BE2C (cell line): ENCODE results near the gene PRR5L.
A peak's percentile ranks its signal among the peaks of the same experiment; 100 is the strongest.

Experiments used
- DNase-seq: peaks from one replicate; pipeline ENCODE4 v3.0.0-alpha.2; 2020
- H3K27me3 ChIP-seq: fragments of 250-450 bp; sonication (Bioruptor Pico); 2 replicates; pipeline ENCODE4 v1.5.1; 2020; ENCODE audit warnings: mild to moderate bottlenecking
- H3K36me3 ChIP-seq: fragments of 250-450 bp; sonication (Bioruptor Pico); 2 replicates; pipeline ENCODE4 v1.5.1; 2020; ENCODE audit warnings: mild to moderate bottlenecking
- H3K4me1 ChIP-seq: fragments of 250-450 bp; sonication (Bioruptor Pico); 2 replicates; pipeline ENCODE4 v1.5.1; 2020
- H3K4me3 ChIP-seq: 2 replicates; pipeline ENCODE4 v1.5.1; 2011; ENCODE audit warnings: low read depth, low read length
- H3K9me3 ChIP-seq: fragments of 250-450 bp; sonication (Bioruptor Pico); 2 replicates; pipeline ENCODE4 v1.5.1; 2020
- TF ChIP-seq, protein P1 (sequence below): IDR thresholded peaks from 2 replicates; pipeline ENCODE4 v1.5.1; 2012; ENCODE audit warnings: mild to moderate bottlenecking, low read depth, low read length

The PRR5L gene

DNA sequence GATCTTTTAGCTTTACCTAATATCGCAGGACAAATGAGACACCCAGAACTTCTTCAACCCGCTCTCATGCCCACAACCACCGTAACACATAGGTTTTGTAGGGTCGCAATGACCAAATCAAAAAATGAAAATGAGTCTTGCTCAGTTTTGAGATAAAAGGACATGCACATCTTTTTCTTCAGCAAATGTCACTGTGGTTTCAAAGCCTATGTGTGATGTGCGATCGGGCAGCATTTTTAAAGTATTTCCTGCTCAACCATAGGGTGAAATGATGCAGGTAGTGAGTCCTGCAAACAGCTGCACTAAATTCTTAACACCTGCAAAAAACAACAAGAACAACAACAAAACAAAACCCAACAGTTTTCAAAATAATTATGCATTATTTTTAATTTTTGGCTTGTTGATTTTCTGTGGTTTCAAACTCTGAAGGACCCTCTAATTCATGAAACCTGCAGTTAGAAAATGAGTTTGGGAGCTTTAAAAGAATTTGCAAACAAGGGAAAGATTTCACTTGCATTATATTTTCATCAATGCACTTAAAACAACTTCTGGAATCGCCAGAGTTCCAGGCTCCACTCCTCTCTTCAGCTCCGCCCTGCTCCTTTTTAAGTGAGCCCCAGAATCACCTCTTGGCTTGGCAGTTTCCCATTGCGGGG, 79.4 kb downstream of the PRR5L start:
- Histone ChIP-seq H3K27me3 (peaks cover 17% of the 10 kb centered on the region), H3K9me3 (no peaks in the 10 kb centered on the region), H3K36me3 (no peaks in the 10 kb centered on the region), H3K4me1 (no peaks in the 10 kb centered on the region), H3K4me3 (no peak overlapping the region)
- TF ChIP-seq, protein P1, sequence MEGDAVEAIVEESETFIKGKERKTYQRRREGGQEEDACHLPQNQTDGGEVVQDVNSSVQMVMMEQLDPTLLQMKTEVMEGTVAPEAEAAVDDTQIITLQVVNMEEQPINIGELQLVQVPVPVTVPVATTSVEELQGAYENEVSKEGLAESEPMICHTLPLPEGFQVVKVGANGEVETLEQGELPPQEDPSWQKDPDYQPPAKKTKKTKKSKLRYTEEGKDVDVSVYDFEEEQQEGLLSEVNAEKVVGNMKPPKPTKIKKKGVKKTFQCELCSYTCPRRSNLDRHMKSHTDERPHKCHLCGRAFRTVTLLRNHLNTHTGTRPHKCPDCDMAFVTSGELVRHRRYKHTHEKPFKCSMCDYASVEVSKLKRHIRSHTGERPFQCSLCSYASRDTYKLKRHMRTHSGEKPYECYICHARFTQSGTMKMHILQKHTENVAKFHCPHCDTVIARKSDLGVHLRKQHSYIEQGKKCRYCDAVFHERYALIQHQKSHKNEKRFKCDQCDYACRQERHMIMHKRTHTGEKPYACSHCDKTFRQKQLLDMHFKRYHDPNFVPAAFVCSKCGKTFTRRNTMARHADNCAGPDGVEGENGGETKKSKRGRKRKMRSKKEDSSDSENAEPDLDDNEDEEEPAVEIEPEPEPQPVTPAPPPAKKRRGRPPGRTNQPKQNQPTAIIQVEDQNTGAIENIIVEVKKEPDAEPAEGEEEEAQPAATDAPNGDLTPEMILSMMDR = no peak
- no peak for DNase-seq

- no peaks in the 10 kb centered on the region for H3K9me3 ChIP-seq
- H3K4me1 ChIP-seq = no peaks in the 10 kb centered on the region
- TF ChIP-seq, protein P1 = no peak
- peaks cover 17% of the 10 kb centered on the region for H3K27me3 ChIP-seq
- no peak for DNase-seq
- H3K36me3 ChIP-seq = no peaks in the 10 kb centered on the region
- H3K4me3 ChIP-seq = peak overlapping the region; percentile 53
Measured at GRCh38 chr11:36376009-36376887, 80.2 kb downstream of the PRR5L start.

GRCh38 chr11:36376888-36377758, 81.0 kb downstream of the PRR5L start:
- TF ChIP-seq, protein P1 = peak; percentile 47
- no peaks in the 10 kb centered on the region for H3K4me1 ChIP-seq
- H3K4me3 ChIP-seq = peak overlapping the region; percentile 53
- H3K9me3 ChIP-seq = no peaks in the 10 kb centered on the region
- peaks cover 17% of the 10 kb centered on the region for H3K27me3 ChIP-seq
- DNase-seq = peak; percentile 33
- no peaks in the 10 kb centered on the region for H3K36me3 ChIP-seq

DNA sequence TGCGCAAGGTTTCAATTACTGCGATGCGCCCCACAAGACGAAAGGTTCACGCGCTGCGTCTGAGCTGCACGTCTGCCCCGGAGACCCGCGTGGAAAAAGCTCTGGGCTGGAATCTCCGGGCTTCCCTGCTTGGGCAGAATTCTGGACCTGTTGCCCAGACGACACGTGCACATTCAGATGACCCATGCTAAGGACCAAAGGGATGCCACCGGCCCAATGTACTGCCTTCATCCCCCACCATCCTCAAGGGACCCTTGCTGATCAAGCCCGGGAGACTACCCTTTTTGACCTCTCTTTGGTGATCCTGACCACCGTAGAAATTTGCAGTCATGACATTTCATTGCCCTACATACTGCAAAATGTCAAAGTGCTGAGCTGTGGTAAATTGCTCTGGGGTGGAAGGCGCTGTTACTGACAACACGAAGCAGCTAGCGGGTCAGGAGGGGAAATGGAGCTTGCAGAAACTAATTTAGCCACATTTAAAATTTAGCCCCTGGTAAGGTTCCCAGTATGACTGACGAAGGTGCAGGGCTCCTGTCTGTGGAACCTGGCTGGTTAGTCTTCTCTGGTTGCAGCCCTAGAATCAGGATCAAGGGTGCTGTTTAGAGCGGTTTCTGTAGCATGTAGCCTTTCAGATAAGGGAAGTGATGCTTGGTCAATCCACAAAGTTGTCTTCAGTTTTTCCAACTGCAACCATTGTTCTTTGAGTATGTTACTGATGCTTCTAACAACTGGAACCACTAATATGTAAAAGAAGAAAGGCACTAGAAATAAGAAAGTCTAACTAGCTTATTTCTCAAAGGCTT, 81.9 kb downstream of the PRR5L start:
- no peaks in the 10 kb centered on the region for H3K4me1 ChIP-seq
- H3K4me3 ChIP-seq = peak overlapping the region; percentile 53
- H3K36me3 ChIP-seq = no peaks in the 10 kb centered on the region
- TF ChIP-seq, protein P1 = no peak
- no peak for DNase-seq
- H3K27me3 ChIP-seq = peaks cover 17% of the 10 kb centered on the region
- no peaks in the 10 kb centered on the region for H3K9me3 ChIP-seq

DNA sequence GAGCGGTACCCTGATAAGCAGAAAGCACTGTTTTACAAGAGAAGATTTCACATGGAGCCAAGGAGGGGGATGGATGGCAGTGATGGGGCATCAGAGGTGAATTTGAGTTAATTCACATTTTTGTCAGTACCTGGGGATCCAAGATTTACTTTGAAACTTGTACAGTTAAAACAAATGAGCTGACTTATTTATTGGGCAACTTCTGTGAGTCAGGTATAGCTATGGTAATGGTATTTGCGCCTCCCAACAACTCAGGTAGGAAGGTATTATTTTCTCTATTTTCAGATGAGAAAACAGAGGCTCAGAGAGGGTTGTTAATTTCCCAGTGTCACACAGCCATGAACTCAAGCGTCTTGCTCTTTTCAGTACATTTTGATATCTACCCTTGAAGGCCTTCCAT, 83.6 kb downstream of the PRR5L start:
- Histone ChIP-seq H3K36me3 (no peaks in the 10 kb centered on the region), H3K9me3 (no peaks in the 10 kb centered on the region), H3K27me3 (peaks cover 17% of the 10 kb centered on the region), H3K4me1 (no peaks in the 10 kb centered on the region), H3K4me3 (no peak overlapping the region)
- no peak for DNase-seq
- TF ChIP-seq, protein P1 = no peak
